Measurements from ENCODE around the gene FAM217B.
"Not testable (repeated sequence)": the region's sequence is repeated elsewhere in the genome, so short reads cannot be mapped to it uniquely, and the experiment has no call there.

Gene FAM217B

DNA sequence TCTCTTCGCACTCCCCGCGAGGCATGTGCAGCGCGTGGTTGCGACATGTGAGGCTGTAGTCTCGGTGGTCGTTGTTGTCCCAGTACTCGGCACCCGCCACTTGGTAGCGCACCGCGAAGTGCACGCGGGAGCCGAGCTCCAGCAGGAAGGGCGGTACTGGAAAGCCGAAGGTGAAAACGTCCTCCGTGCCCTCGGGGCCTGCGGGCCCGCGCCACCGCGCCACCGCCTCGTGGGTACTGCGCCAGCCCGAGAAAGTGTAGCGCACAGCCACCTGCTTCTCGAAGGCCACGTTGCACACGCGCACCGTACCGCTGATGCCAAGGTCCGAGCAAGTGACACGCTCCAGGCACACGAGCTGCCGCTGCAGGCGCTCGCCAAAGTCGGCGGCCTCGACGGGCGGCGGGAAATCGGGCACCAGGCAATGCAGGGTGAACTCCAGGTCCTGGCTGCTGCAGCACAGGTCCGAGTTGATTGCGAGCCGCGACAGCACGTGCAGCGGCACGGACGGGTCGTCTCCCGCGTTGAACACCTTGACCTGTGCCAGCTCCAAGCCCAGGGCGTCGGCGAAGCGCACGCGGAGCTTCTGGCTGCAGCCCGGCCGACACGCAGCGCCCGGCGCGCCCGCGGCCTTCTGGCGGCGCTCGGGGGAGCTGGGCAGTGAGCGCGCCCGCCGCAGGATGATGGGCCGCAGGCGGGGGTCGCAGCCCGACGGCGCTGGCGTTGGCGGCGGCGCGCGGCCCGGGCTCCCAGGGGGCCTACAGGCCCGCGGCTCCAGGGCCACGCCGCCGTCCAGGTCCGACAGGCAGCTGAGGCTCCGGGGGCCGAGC is 924 bp upstream of the FAM217B start:
- DNase-seq, result no peak

- no peak for DNase-seq
Measured at GRCh38 chr20:59939879-59940128, 385 bp upstream of the FAM217B start.

DNA sequence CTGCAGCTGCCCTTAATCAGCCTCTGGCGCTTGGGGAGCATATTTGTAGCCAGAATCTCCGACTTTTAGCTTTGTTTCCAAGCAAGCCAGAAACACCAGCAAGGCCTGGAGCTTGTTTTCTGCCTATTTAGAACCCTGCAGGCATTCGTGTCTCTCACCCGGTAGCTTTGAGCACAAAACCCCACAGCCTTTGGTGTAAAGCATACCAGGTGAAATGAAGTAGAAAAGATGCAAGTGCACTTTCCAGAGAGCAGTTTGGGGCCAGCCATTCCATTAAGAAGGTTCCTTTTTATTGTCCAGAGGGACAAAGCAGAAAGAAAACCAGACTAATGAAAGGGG is 736 bp downstream of the FAM217B start:
- DNase-seq, result no peak

- no peak for DNase-seq
Measured at GRCh38 chr20:59942245-59942644, 2.1 kb downstream of the FAM217B start.

DNA sequence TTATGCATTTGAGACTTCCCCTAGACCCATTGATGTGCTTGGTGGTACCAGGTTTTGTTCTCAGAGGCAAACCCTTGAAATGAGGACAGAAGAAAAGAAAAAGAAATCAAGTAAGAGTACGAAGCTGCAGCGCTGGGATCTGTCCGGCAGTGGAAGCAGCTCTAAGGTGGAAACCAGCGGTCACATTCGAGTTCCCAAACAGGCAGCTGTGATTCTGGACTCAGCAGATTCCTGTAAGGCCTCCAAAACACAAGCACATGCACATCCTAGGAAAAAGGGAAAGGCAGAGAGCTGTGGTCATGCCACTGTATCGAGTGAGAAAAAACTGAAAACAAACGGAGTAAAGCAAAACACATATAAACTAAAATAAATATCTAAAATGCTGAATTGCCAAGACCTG is 4.5 kb downstream of the FAM217B start:
- no peak for DNase-seq

DNA sequence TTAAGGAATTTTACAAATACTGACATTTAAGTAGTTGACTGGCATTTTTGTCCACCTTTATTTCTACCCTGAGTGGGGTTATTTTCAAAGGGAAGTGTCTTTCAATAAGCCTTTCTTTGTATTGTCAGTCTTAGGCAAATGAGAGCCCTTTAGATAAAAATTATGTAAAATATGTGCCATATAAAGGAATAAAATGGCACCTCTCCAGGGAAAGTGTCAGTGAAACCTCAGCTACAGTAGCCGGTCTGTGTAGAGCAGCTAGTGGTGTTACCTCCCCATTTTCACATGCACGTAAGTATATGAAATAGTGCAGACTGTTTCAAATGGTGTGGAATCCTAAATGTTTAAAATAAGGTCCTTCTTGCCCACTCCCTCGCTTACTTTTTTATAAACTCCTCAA is 5.0 kb downstream of the FAM217B start:
- DNase-seq, result no peak

DNA sequence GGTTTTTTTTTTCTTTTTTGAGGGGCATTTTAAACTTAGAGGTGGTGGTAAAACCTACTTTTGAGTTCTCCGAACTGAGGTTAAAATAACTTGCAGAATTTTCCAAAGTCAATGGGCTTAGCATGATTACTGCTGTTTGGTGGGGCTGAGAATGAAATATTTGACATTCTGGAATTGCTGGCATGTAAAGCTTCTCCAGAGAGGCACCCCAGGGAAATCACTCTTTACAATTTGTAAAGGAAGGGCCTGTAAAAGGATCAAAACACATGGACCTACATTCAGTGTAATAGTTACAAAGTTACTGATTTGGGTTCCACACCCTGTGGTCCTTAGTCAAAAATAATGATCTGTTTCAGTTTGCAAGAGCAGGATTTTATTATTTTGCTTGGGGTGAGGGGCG is 5.5 kb downstream of the FAM217B start:
- DNase-seq, result no peak

DNA sequence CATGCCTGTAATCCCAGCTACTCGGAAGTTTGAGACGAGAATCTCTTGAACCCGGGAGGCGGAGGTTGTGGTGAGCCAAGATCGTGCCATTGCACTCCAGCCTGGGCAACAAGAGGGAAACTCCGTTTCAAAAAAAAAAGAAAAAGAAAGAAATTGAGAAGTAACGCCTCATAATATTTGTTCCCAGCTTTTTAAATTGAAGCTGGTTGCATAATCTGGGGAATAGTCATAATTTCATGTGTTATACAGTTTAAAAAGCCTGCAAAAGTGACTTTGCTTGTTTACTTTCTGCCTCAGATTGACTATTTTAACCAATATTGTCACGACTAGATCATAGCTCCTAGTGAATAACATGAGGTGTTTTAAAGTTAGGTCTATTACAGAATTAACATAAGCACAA is 7.2 kb downstream of the FAM217B start:
- no peak for DNase-seq

GRCh38 chr20:59948212-59948611 is 8.0 kb downstream of the FAM217B start:
- peak; percentile 62 for DNase-seq

DNA sequence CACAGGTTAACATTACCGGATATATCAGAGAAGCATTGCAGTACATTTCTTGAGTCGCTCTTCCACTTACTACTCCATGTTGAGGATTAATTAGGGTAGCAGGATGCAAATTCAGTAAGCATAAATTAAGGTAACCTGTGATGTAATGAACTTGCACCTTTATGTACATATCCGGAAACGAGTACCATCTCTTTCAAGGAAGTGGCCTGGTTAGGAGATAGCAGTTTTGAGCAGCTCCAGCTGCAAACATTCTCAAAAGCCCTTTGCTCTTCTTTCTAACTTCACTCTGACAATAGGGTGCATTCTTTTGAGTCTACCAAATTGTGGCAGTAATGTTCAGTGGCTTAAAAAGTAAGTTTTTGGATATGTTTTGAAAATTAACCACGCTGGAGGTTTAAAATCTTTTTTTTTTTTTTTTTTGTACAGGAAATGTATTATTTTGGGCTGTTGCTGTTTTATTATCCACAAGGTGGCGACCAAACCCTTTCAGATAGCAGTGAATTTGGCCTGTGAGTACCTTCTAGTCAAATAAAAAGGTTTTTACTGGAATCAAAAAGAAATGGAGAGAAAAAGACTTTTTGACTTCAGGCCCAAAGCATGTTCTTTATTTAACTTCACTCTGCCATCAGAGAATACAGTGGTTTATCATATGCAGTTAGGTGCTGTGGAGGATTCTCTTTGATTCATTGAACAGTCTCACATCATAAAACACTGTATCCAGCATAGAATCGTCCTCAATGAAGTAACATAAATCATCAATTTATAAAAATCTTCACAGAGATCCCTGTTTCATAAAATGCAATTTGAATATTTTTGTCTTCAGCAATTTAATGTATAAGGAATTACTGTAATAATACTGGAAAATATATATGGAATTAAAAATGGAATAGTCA is 8.9 kb downstream of the FAM217B start:
- peak; percentile 73 for DNase-seq

- DNase-seq, result no peak
Measured at GRCh38 chr20:59949911-59950310, 9.7 kb downstream of the FAM217B start.

DNA sequence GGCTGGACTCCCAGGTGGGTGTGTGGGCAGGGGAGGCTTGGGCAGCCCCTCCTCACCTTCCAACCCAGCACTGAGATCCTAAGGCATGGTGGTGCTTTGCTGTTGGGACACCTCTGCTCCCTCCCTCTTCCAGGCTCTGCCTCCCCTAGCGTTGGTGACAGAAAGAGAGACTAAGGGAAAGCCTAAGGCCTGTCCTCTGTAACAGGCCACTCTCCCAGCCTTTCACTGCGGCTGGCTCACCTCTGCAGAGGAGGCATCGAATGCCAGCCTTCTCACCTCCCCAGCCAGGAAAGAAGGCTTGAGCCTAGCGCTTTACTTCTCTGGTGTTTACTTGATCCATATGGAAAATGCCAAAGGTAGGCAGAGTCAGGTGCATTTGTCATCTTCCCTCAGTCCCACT is 14.5 kb downstream of the FAM217B start:
- DNase-seq, result no peak

- peak; percentile 64 for DNase-seq
Measured at GRCh38 chr20:59955131-59955796, 15.1 kb downstream of the FAM217B start.

GRCh38 chr20:59957568-59957967 is 17.4 kb downstream of the FAM217B start:
- DNase-seq, result not testable (repeated sequence)

GRCh38 chr20:59958123-59958522 is 17.9 kb downstream of the FAM217B start, which contains the start of gene CDH26:
CDH26 (plus strand) TSS chr20:59958423; CDS start chr20:59958727, 304 bp downstream.
- DNase-seq, result no peak

DNA sequence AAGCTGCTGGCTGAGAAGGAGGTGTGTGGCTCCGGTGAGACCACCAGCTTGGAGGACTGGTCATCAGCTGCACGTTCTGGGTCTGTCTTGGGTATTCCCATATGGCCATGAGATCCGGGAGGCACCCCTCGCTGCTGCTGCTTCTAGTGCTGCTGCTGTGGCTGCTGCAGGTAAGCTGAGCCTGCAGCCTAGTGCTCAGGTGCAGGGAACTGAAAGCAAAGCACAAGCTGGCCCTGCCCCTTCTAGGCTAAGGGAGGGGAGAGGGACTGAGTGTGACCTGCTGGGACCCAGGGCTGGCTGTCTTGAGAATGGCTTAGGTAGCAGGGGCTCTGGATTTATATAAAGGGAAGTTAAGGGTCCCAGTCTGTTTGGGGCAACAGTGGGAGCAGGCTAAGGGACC is 18.4 kb downstream of the FAM217B start:
- no peak for DNase-seq

DNA sequence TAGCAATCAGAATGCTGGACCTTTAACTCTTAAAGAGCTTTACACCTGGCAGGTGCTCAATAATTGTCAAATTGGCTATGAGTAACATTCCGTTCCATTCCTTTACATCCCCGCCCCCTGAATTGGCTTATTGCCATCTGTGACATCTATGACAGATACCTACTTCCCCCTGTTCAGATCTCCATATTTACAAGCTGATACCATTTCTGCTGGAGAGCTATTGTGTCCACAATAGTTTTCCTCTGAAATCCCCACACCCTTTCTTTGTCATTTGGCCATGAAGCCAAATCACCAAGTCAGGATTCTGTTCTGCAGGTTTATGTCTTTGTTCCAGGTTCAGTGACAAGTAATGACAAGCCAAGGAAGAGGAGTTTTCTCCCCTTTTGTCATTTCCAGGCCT is 21.2 kb downstream of the FAM217B start:
- DNase-seq, result no peak

- DNase-seq, result no peak
Measured at GRCh38 chr20:59962155-59962554, 22.0 kb downstream of the FAM217B start.

DNA sequence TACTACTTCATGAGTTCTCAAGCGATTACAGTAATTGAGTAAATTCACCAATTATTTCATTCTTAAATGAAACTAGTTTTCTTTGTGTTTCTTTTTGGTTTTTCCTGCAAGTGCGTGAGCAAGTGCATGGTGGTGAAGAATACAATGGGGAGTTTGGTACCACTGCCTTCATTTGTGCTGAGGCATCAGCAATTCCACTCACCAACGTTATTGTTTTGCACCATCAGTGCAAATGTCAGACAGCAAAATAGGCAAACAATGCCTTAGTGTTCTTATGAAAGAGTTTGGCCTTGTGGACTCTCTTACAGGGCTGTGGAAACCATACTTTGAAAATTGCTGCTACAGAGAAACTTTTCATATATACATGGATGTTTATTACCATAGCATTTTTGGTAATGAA is 26.2 kb downstream of the FAM217B start:
- no peak for DNase-seq

GRCh38 chr20:59971428-59971827 is 31.2 kb downstream of the FAM217B start:
- no peak for DNase-seq

DNA sequence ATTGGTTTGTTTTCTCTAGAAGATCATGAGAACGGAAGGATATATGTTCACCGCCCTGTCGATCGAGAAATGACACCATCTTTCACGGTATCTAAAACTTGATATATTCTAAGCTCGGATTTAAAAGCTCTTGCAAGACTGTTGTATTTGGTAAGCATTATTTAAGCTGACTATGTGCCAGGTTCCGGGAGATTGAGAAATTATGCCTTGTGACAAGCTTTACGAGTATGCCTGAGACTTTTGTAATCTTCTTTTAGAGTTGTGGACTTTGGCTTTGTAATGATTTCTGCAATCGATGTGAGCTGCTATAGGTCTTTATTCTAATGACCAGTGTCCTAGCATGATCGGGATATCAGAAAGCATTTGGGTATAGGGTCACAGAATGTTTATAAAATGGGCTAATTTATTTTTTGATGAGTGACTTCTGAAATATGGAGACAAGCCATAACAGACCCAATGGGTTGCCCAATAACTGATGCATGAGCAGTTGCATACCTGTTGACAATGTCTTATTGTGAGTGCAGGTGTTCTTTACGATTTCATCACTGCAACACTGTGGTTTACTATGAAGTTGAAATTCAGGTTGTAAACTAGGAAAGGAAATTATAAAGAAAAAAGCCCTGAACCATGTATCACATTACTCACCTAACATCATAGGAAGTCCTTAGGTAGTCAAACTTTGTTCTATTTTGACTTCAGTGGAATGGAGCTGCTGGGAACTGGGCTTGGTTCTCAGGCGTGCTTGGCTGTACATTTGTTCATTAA is 32.0 kb downstream of the FAM217B start:
- no peak for DNase-seq

DNA sequence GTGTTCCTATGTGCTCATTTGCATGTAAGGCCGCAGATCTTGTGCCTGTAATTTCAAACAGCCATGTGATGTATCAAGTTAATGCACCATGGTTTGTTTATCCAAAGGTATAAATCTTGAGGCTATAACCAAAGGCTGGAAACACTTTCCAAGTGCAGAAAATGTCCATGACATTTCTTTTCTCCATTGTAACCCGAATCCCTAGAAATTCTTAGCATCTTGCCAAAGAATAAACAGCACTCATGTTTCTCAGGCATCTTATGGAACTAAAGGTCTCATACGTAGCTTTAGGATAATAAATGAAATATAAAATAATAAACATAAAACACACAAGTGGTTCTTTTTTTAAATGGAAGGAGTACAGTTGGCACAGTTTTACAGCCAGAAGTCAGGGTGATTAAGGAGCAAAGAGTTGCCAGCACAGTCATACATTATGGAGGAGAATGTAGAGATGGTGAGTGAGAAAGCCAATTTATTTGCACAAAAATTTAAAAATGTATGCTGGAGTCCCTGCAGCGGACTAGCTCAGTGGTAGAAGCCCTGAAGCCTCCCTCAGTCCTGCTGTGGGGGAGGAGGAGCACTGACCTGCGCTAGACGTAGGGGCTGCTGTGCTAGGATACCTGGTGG is 36.1 kb downstream of the FAM217B start:
- no peak for DNase-seq

DNA sequence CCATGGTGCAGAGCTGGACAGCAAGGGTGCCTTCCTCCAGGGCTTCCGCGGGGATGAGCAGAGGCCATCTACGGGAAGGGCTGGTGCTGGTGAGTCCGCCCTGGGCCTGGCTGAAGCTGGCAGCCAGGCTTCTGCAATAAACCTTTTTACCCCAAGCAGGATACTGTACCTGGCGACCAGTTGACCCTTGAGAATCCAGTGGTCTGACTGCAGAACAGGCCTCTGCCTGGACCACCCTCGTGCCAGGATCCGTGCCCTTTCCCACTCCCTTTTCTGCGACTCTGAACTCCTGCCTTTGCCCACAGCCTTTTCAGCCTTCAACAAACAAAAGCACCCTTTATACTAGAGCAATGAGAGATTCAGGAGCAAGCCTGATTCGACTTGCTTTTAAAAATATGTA is 36.9 kb downstream of the FAM217B start:
- DNase-seq, result no peak
